Activated naive CD4-positive, alpha-beta T cell treated with anti-CD3 and anti-CD28 coated beads for 36 hours (primary cell): ENCODE data around the gene LNX1. TPM values are rescaled to one million over a fixed set of nuclear protein-coding genes. Genes with fewer than 3 reads are reported as not detected.

ENCODE experiments used
- CTCF ChIA-PET: fragments of 350-600 bp; sonication (Branson Sonifier 250); formaldehyde crosslinking; loops from one replicate; lab custom pipeline; 2021; ENCODE audit warnings: antibody characterized with exemption; lab: Charles Lee
- DNase-seq: peaks from one replicate; pipeline ENCODE4 v3.0.0-alpha.2; 2020
- H3K27ac Mint-ChIP-seq: one replicate; pipeline ENCODE4 v1.8.0; 2021; ENCODE audit warnings: mild to moderate bottlenecking, mixed read lengths
- H3K27me3 Mint-ChIP-seq: one replicate; pipeline ENCODE4 v1.8.0; 2021; ENCODE audit warnings: low read depth, mixed read lengths
- H3K36me3 Mint-ChIP-seq: one replicate; pipeline ENCODE4 v1.8.0; 2021; ENCODE audit warnings: low read depth, mixed read lengths
- H3K4me1 Mint-ChIP-seq: one replicate; pipeline ENCODE4 v1.8.0; 2021; ENCODE audit warnings: low read depth, mixed read lengths
- H3K4me3 Mint-ChIP-seq: one replicate; pipeline ENCODE4 v1.8.0; 2021; ENCODE audit warnings: mild to moderate bottlenecking, moderate library complexity, mixed read lengths
- H3K9me3 Mint-ChIP-seq: one replicate; pipeline ENCODE4 v1.8.0; 2021; ENCODE audit warnings: mixed read lengths
- intact Hi-C: fragments of 100-400 bp; cut with micrococcal nuclease; formaldehyde crosslinking; loops from one replicate; pipeline ENCODE4 v1.15.1; 2023
- total RNA-seq, 2 experiments: library from RNA; stranded (reverse); gene quantifications; one replicate each; pipeline ENCODE4 v1.2.3, GENCODE V29; 2021

Gene LNX1
- total RNA-seq, 2 experiments from 2014 or later: 0.17 TPM; not detected in 1

DNA sequence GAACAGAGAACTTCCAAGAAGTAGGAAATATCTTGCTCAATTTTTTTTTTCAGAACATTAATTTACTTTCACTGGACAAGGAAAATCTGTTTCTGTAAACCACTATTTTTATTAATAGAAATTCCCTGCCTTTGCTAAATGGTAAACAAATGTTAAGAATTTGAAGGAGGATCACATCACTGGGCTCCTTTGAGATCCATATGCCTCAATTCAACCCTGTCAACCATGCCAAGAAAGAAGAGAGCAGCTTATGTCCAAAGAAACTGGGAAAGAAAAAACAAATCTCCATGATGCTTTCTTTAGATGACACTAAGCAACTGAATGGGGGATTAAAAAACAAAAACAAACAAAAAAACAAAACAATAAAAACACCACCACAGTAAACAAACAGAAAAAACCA is 47.7 kb downstream of the LNX1 start:
- Mint-ChIP-seq H3K27me3 (peaks cover 7% of the 10 kb centered on the region), H3K27ac (no peak overlapping the region), H3K4me3 (no peak overlapping the region), H3K4me1 (no peaks in the 10 kb centered on the region), H3K36me3 (no peaks in the 10 kb centered on the region), H3K9me3 (no peaks in the 10 kb centered on the region)
- DNase-seq: no peak
- intact Hi-C loops: no loop called here
- CTCF ChIA-PET: interaction anchor here (0.6 to 1.1 kb wide), 2 partner anchors 25 to 62 kb away, joined by 3 read pairs; no protein-coding TSS in a partner anchor

DNA sequence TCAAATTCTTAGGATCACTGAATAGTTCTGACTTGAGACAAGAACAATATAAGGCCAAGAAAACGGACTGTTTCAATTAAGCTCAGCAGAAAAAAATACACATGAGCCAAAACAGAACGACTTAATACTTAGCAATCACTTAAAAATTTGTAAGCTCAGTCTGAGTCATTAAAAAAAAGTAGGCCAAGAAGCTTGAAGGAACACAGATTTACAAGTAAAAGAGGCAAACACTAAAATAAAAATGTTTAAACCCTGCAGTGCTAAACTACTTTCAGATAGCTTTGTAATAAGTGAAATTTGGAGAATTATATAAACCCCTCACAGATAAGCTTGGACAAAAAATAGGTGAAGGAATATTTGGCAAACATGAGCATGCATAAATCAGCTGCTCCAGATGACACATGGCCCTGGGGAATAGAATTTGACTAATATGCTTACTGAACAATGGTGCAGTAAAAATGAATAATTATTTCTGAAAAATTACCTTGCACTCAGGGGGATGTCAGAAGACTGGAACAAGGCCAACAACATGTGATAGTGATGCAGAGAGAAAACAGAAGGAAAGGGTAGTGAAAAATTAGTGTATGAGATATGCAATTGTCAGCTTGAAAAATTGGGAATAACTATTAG is 49.6 kb downstream of the LNX1 start:
- H3K4me3 Mint-ChIP-seq: no peak overlapping the region
- CTCF ChIA-PET: no interaction called here
- peaks cover 14% of the 10 kb centered on the region for H3K27me3 Mint-ChIP-seq
- H3K36me3 Mint-ChIP-seq: no peaks in the 10 kb centered on the region
- no peaks in the 10 kb centered on the region for H3K4me1 Mint-ChIP-seq
- H3K9me3 Mint-ChIP-seq: no peaks in the 10 kb centered on the region
- H3K27ac Mint-ChIP-seq: no peak overlapping the region
- intact Hi-C loops: no loop called here
- no peak for DNase-seq

DNA sequence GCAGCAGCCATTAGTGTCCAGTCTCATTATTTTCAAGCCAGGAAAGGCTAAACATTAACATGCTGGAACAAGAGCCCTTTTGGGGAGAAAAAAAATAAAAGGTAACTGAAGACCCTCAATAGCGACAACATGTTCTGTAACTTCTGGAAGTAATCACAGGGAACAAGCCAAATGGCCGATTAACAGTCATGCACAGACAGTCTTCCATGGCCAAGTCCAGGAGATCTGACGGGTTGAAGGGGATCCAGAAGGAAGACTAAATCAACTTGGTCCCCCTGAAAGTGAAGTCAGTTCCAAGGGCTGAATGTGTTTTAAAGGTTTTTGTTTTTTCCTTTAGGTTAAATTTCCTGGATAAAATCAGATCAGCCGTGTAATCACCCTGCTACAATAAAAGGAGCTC is 52.5 kb downstream of the LNX1 start:
- intact Hi-C loops: no loop called here
- DNase-seq: no peak
- no peak overlapping the region for H3K27ac Mint-ChIP-seq
- no peaks in the 10 kb centered on the region for H3K9me3 Mint-ChIP-seq
- CTCF ChIA-PET: no interaction called here
- no peaks in the 10 kb centered on the region for H3K4me1 Mint-ChIP-seq
- H3K4me3 Mint-ChIP-seq: no peak overlapping the region
- H3K27me3 Mint-ChIP-seq: peaks cover 21% of the 10 kb centered on the region
- no peaks in the 10 kb centered on the region for H3K36me3 Mint-ChIP-seq

- Mint-ChIP-seq H3K9me3 (no peaks in the 10 kb centered on the region), H3K4me3 (no peak overlapping the region), H3K27ac (no peak overlapping the region), H3K27me3 (peaks cover 20% of the 10 kb centered on the region), H3K4me1 (no peaks in the 10 kb centered on the region), H3K36me3 (no peaks in the 10 kb centered on the region)
- DNase-seq: no peak
- CTCF ChIA-PET: no interaction called here
- intact Hi-C loops: no loop called here
Observed at GRCh38 chr4:53537606-53538005, 53.7 kb downstream of the LNX1 start.

GRCh38 chr4:53536328-53536727 is 55.0 kb downstream of the LNX1 start:
- Mint-ChIP-seq H3K36me3 (no peaks in the 10 kb centered on the region), H3K4me1 (no peaks in the 10 kb centered on the region), H3K4me3 (no peak overlapping the region), H3K27ac (no peak overlapping the region), H3K9me3 (no peaks in the 10 kb centered on the region), H3K27me3 (peaks cover 16% of the 10 kb centered on the region)
- intact Hi-C loops: no loop called here
- CTCF ChIA-PET: no interaction called here
- no peak for DNase-seq

GRCh38 chr4:53535567-53535966 is 55.7 kb downstream of the LNX1 start:
- CTCF ChIA-PET: no interaction called here
- DNase-seq: no peak
- no peaks in the 10 kb centered on the region for H3K36me3 Mint-ChIP-seq
- intact Hi-C loops: no loop called here
- no peaks in the 10 kb centered on the region for H3K9me3 Mint-ChIP-seq
- no peak overlapping the region for H3K4me3 Mint-ChIP-seq
- peaks cover 16% of the 10 kb centered on the region for H3K27me3 Mint-ChIP-seq
- no peak overlapping the region for H3K27ac Mint-ChIP-seq
- no peaks in the 10 kb centered on the region for H3K4me1 Mint-ChIP-seq

DNA sequence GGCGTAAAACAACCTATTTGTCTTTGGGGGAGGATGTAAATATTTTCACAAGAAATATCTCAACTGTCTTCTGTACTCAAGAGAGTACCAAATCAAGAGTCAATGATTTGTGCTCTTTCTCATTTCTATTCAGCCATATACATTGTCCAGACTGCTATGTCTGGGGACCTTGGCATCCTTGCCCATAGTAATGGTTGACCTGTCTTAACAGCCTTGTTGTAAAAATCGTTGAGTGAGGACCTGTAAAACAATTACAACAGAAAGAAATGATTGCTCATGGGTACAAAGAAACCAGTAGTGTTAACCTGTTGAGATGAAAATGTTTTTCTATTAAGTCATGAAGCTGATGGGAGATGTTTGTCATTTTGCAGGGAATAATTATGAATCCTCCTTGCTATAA is 56.6 kb downstream of the LNX1 start:
- CTCF ChIA-PET: no interaction called here
- no peak overlapping the region for H3K4me3 Mint-ChIP-seq
- no peaks in the 10 kb centered on the region for H3K4me1 Mint-ChIP-seq

GRCh38 chr4:53532521-53532920 is 58.8 kb downstream of the LNX1 start:
- no peaks in the 10 kb centered on the region for H3K4me1 Mint-ChIP-seq
- no peak for DNase-seq
- H3K36me3 Mint-ChIP-seq: no peaks in the 10 kb centered on the region
- intact Hi-C loops: no loop called here
- H3K27me3 Mint-ChIP-seq: peaks cover 21% of the 10 kb centered on the region
- H3K9me3 Mint-ChIP-seq: no peaks in the 10 kb centered on the region
- H3K4me3 Mint-ChIP-seq: no peak overlapping the region
- CTCF ChIA-PET: no interaction called here
- no peak overlapping the region for H3K27ac Mint-ChIP-seq

More for the DNA sequence above, 56.6 kb downstream of the LNX1 start:
- Mint-ChIP-seq H3K9me3 (no peaks in the 10 kb centered on the region), H3K27me3 (peaks cover 16% of the 10 kb centered on the region), H3K36me3 (no peaks in the 10 kb centered on the region), H3K27ac (no peak overlapping the region)
- intact Hi-C loops: no loop called here
- no peak for DNase-seq

- Mint-ChIP-seq H3K4me3 (no peak overlapping the region), H3K27ac (no peak overlapping the region), H3K27me3 (peaks cover 15% of the 10 kb centered on the region), H3K4me1 (no peaks in the 10 kb centered on the region), H3K9me3 (no peaks in the 10 kb centered on the region), H3K36me3 (no peaks in the 10 kb centered on the region)
- no peak for DNase-seq
- CTCF ChIA-PET: no interaction called here
- intact Hi-C loops: no loop called here
Observed at GRCh38 chr4:53531585-53532224, 59.6 kb downstream of the LNX1 start.

GRCh38 chr4:53529025-53529424 is 62.3 kb downstream of the LNX1 start:
- DNase-seq: no peak
- H3K27ac Mint-ChIP-seq: no peak overlapping the region
- no peak overlapping the region for H3K4me3 Mint-ChIP-seq
- H3K4me1 Mint-ChIP-seq: no peaks in the 10 kb centered on the region
- H3K27me3 Mint-ChIP-seq: peaks cover 22% of the 10 kb centered on the region
- intact Hi-C loops: no loop called here
- CTCF ChIA-PET: interaction anchor here (0.7 kb wide), 1 partner anchor 253 kb away, joined by 3 read pairs; no protein-coding TSS in a partner anchor
- H3K9me3 Mint-ChIP-seq: no peaks in the 10 kb centered on the region
- no peaks in the 10 kb centered on the region for H3K36me3 Mint-ChIP-seq

DNA sequence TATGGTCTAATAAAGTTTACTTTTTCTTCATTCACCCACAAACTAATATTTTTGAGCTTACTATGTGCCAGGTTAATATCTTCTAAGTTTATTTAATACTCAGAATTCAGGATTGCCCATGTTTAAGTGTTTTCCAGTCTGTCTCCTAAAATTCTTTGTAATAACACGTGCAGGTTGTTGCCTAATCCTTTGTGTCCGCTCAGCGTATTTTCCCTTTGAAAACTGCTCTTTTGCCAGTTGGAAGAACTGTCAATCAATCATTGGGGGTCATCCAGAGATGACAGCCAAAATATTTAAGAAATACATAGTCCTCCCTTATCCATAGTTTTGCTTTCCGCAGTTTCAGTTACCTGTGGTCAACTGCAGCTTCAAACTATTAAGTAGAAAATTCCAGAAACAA is 63.4 kb downstream of the LNX1 start:
- CTCF ChIA-PET: no interaction called here
- H3K4me1 Mint-ChIP-seq: no peaks in the 10 kb centered on the region
- H3K4me3 Mint-ChIP-seq: no peak overlapping the region
- DNase-seq: no peak
- H3K36me3 Mint-ChIP-seq: no peaks in the 10 kb centered on the region
- intact Hi-C loops: no loop called here
- H3K27me3 Mint-ChIP-seq: peaks cover 22% of the 10 kb centered on the region
- H3K27ac Mint-ChIP-seq: no peak overlapping the region
- H3K9me3 Mint-ChIP-seq: no peaks in the 10 kb centered on the region

DNA sequence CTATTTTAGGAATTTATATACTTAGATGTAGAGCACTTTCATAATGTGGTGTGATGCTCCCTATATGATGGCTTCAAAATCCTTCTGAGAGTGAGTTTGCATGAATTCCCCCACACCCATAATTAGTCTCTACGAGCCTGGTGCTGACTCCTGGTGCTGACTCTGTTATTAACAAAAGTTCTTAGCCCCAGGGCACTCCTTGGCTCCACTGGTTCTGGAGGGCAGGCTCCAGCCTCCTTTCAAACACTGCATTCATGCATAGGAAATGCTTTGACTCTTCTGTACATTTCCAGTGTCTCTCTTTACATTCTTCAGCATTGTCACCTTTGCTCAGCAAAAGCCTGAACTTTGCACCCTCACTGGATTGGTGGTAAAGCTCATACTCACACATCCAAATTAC is 64.0 kb downstream of the LNX1 start:
- DNase-seq: no peak
- CTCF ChIA-PET: no interaction called here
- intact Hi-C loops: no loop called here
- H3K27ac Mint-ChIP-seq: no peak overlapping the region
- H3K9me3 Mint-ChIP-seq: no peaks in the 10 kb centered on the region
- H3K4me1 Mint-ChIP-seq: no peaks in the 10 kb centered on the region
- peaks cover 22% of the 10 kb centered on the region for H3K27me3 Mint-ChIP-seq
- no peaks in the 10 kb centered on the region for H3K36me3 Mint-ChIP-seq
- H3K4me3 Mint-ChIP-seq: no peak overlapping the region

- CTCF ChIA-PET: no interaction called here
Observed at GRCh38 chr4:53522334-53522733, 69.0 kb downstream of the LNX1 start.

More at GRCh38 chr4:53522334-53522733, 69.0 kb downstream of the LNX1 start:
- Mint-ChIP-seq H3K36me3 (no peaks in the 10 kb centered on the region), H3K27ac (no peak overlapping the region), H3K4me1 (no peaks in the 10 kb centered on the region), H3K9me3 (no peaks in the 10 kb centered on the region), H3K4me3 (no peak overlapping the region), H3K27me3 (peaks cover 21% of the 10 kb centered on the region)
- no peak for DNase-seq
- intact Hi-C loops: no loop called here
